SK-N-MC (cell line): ENCODE measurements around the gene PCDH15.

Experiments
- EZH2 ChIP-seq: fragments of 200-600 bp; sonication (generic); IDR thresholded peaks from one replicate; pipeline ENCODE4 v1.6.1; 2017; ENCODE audit warnings: antibody characterized with exemption
- POLR2AphosphoS5 ChIP-seq: IDR thresholded peaks from 2 replicates; pipeline ENCODE4 v1.6.1; 2012; ENCODE audit warnings: mild to moderate bottlenecking, low read depth, low read length, borderline replicate concordance

DNA sequence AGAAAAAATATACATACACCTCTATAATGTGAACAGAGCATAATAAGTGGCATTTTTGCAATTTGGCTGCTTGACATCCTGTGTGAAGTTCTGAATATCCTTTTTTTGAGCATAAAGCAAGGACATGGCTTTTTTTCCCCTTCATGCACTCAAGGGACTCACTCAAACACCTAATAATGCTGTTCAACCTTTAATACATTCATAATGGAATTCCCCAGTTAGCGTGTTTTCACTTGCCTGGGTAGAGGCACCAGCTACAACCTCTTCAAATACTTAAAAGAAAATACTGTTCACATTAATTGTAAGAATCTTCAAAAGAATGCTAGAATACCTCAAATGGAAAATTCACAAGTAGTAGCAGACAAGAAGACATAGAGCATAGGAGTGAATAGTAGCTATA, 316.8 kb downstream of the PCDH15 start:
- TF ChIP-seq POLR2AphosphoS5 (no peak), EZH2 (no peak)
